IMR-90 (cell line): Measurements from ENCODE around the gene GRM5. TPM values are rescaled to one million over a fixed set of nuclear protein-coding genes. Genes with fewer than 3 reads are reported as not detected.
"Not testable (repeated sequence)": the region's sequence is repeated elsewhere in the genome, so short reads cannot be mapped to it uniquely, and the experiment has no call there.

Experiments used
- ATAC-seq: fragments of 200-7000 bp; cut with Tn5 transposase; 2 replicates; pipeline ENCODE4 v1.9.1; 2020; ENCODE audit warnings: low read depth, mild to moderate bottlenecking, moderate library complexity
- Bru-seq: library from RNA; stranded (reverse); fragments of 400-500 nt; gene quantifications from one replicate; lab custom pipeline; 2021; lab: Mats Ljungman, UMichigan
- BruChase-seq, 2 experiments: library from RNA; stranded (reverse); fragments of 400-500 nt; gene quantifications; one replicate each; lab custom pipeline; 2021; lab: Mats Ljungman, UMichigan
- BruUV-seq: library from RNA; stranded (reverse); fragments of 400-500 nt; replicated peaks from 2 replicates; lab custom pipeline; 2021; lab: Mats Ljungman, UMichigan
- CTCF ChIA-PET: fragments of 300-600 bp; formaldehyde crosslinking; extraction: SDS; loops from one replicate; lab custom pipeline; 2021; ENCODE audit warnings: antibody characterized with exemption; lab: Yijun Ruan, JAX
- POLR2A ChIA-PET: fragments of 300-600 bp; sonication (Branson Sonifier 250); formaldehyde crosslinking; loops from one replicate; lab custom pipeline; 2022; ENCODE audit warnings: antibody characterized with exemption; ENCODE audit not compliant: unreplicated experiment; lab: Charles Lee
- DNase-seq: peaks from one replicate; pipeline ENCODE4 v3.0.0; 2013
- H2AFZ ChIP-seq: replicated peaks from 2 replicates; pipeline ENCODE3; 2013; ENCODE audit warnings: low read length, mild to moderate bottlenecking; ENCODE audit not compliant: poor library complexity
- H2AK5ac ChIP-seq: 2 replicates; pipeline ENCODE4 v1.6.1; 2013; ENCODE audit warnings: low read depth, low read length, inconsistent platforms
- H2AK9ac ChIP-seq: replicated peaks from 2 replicates; pipeline ENCODE3; 2013; ENCODE audit warnings: mild to moderate bottlenecking, low read depth, low read length, moderate library complexity; ENCODE audit not compliant: poor library complexity
- H2BK120ac ChIP-seq: 2 replicates; pipeline ENCODE4 v1.6.1; 2013; ENCODE audit warnings: low read depth, low read length, inconsistent platforms
- H2BK15ac ChIP-seq: 3 replicates; pipeline ENCODE4 v1.6.1; 2013; ENCODE audit warnings: low read depth, low read length, inconsistent platforms
- H2BK20ac ChIP-seq: 2 replicates; pipeline ENCODE4 v1.6.1; 2013; ENCODE audit warnings: low read depth, mild to moderate bottlenecking, inconsistent platforms, low read length, moderate library complexity
- H2BK5ac ChIP-seq: 2 replicates; pipeline ENCODE4 v1.6.1; 2013; ENCODE audit warnings: mild to moderate bottlenecking, low read depth, low read length, inconsistent platforms; ENCODE audit not compliant: poor library complexity, severe bottlenecking
- H3K14ac ChIP-seq: replicated peaks from 2 replicates; pipeline ENCODE4 v1.6.1; 2013; ENCODE audit warnings: low read depth, low read length, inconsistent platforms
- H3K18ac ChIP-seq: 2 replicates; pipeline ENCODE4 v1.6.1; 2013; ENCODE audit warnings: low read depth, low read length, control low read depth
- H3K23ac ChIP-seq: 2 replicates; pipeline ENCODE4 v1.6.1; 2013; ENCODE audit warnings: low read depth, low read length, inconsistent platforms
- H3K27ac ChIP-seq: 2 replicates; pipeline ENCODE4 v1.5.1; 2013; ENCODE audit warnings: mild to moderate bottlenecking, control low read depth, low read length; ENCODE audit not compliant: insufficient read depth
- H3K27me3 ChIP-seq: 2 replicates; pipeline ENCODE4 v1.6.1; 2013; ENCODE audit warnings: low read length; ENCODE audit not compliant: control insufficient read depth, insufficient read depth
- H3K36me3 ChIP-seq: 2 replicates; pipeline ENCODE4 v1.6.1; 2013; ENCODE audit warnings: low read length, mixed read lengths; ENCODE audit not compliant: control insufficient read depth, insufficient read depth
- H3K4ac ChIP-seq: 2 replicates; pipeline ENCODE4 v1.6.1; 2013; ENCODE audit warnings: low read depth, low read length, inconsistent platforms
- H3K4me1 ChIP-seq: 2 replicates; pipeline ENCODE4 v1.6.1; 2013; ENCODE audit warnings: low read length, mixed read lengths; ENCODE audit not compliant: control insufficient read depth, insufficient read depth
- H3K4me2 ChIP-seq: 2 replicates; pipeline ENCODE4 v1.6.1; 2013; ENCODE audit warnings: low read depth, mild to moderate bottlenecking, control low read depth, low read length, moderate library complexity
- H3K4me3 ChIP-seq: 2 replicates; pipeline ENCODE4 v1.5.1; 2013; ENCODE audit warnings: low read depth, mild to moderate bottlenecking, control low read depth, low read length, moderate library complexity; ENCODE audit not compliant: insufficient read depth
- H3K56ac ChIP-seq: 2 replicates; pipeline ENCODE4 v1.6.1; 2013; ENCODE audit warnings: low read length, inconsistent platforms; ENCODE audit not compliant: insufficient read depth; ENCODE audit errors: extremely low read depth
- H3K79me1 ChIP-seq, 2 experiments: 2 replicates each; pipeline ENCODE4 v1.6.1; 2013; ENCODE audit warnings: low read length in 2 of 2, inconsistent platforms in 1 of 2, low read depth in 1 of 2
- H3K9ac ChIP-seq: 2 replicates; pipeline ENCODE4 v1.6.1; 2013; ENCODE audit warnings: low read depth, low read length, control low read depth
- H3K9me1 ChIP-seq: 2 replicates; pipeline ENCODE4 v1.6.1; 2013; ENCODE audit warnings: low read length, inconsistent platforms; ENCODE audit not compliant: insufficient read depth
- H3K9me3 ChIP-seq: 2 replicates; pipeline ENCODE4 v1.6.1; 2013; ENCODE audit warnings: low read length; ENCODE audit not compliant: control insufficient read depth, insufficient read depth
- H4K20me1 ChIP-seq: 2 replicates; pipeline ENCODE4 v1.6.1; 2013; ENCODE audit warnings: low read length, inconsistent platforms; ENCODE audit not compliant: insufficient read depth
- H4K5ac ChIP-seq: 2 replicates; pipeline ENCODE4 v1.6.1; 2013; ENCODE audit warnings: mild to moderate bottlenecking, low read depth, low read length, control low read depth
- H4K8ac ChIP-seq, 2 experiments: 2 replicates each; pipeline ENCODE4 v1.6.1; 2013; ENCODE audit warnings: low read depth in 2 of 2, low read length in 2 of 2, control low read depth in 1 of 2, inconsistent platforms in 1 of 2
- H4K91ac ChIP-seq: 2 replicates; pipeline ENCODE4 v1.6.1; 2013; ENCODE audit warnings: low read depth, low read length, inconsistent platforms; ENCODE audit not compliant: insufficient read depth
- WGBS, 2 experiments: methylation state at CpG; one replicate each; pipeline versions ENCODE4 v1.1.5 to v1.1.7; 2013; ENCODE audit warnings: missing lambda C conversion rate in 2 of 2; ENCODE audit not compliant: insufficient read length in 1 of 2; ENCODE audit errors: extremely low coverage in 2 of 2; 5-methylcytosine and 5-hydroxymethylcytosine counted together
- dilution Hi-C: fragments of 300-500 bp; cut with HindIII; formaldehyde crosslinking; loops from one replicate; pipeline ENCODE4 v1.14.3; 2018; ENCODE audit warnings: low sequenced_read_pairs; ENCODE audit not compliant: unreplicated experiment
- in situ Hi-C: fragments of 300-500 bp; cut with MboI; formaldehyde crosslinking; loops from 3 replicates; pipeline ENCODE4 v1.14.3; 2019; ENCODE audit warnings: low sequenced_read_pairs, inconsistent platforms, mixed read lengths
- intact Hi-C: fragments of 100-400 bp; cut with micrococcal nuclease; formaldehyde crosslinking; loops from 2 replicates; pipeline ENCODE4 v1.10.0; 2022
- long read RNA-seq: library from polyadenylated mRNA; unstranded; transcript quantifications from one replicate; pipeline ENCODE4 v2.0.0, GENCODE V29; 2021; ENCODE audit not compliant: unreplicated experiment
- polyA plus RNA-seq, 3 experiments: library from polyadenylated mRNA; depleted of rRNA; stranded (reverse); fragments of >200 nt; gene quantifications; 2 replicates each; pipeline ENCODE4 v1.2.3, GENCODE V29; 2012; ENCODE audit warnings: low replicate concordance in 1 of 3
- total RNA-seq: library from RNA; depleted of rRNA; stranded (reverse); fragments of >200 nt; gene quantifications from 2 replicates; pipeline ENCODE4 v1.2.3, GENCODE V29; 2012; rRNA removed

GRM5 gene
- under 0.01 TPM in 2 replicates for total RNA-seq
- under 0.01 and 0.03 TPM in 2 replicates for polyA plus RNA-seq (2012; rRNA removed)
- 0.01 TPM in 1 of 2 replicates, not detected in the other for polyA plus RNA-seq (2012; cell fraction: cytosol; rRNA removed)
- 0.03 and 0.04 TPM in 2 replicates for polyA plus RNA-seq (2012; cell fraction: nucleus; rRNA removed; ENCODE audit: low replicate concordance)
- percentile 5 among the genes with signal in this experiment for Bru-seq, nascent RNA
- BruChase-seq, experiment 1, labeled RNA remaining after a 6-hour chase, result percentile 4 among the genes with signal in this experiment
- BruChase-seq, experiment 2, labeled RNA remaining after a 2-hour chase, result percentile 4 among the genes with signal in this experiment
- long read RNA-seq, result 0 reads

GRCh38 chr11:89065651-89066201, at the start of gene GRM5:
TSS of gene GRM5 (minus strand) at chr11:89065982. CDS start at chr11:89047872, 18,110 bp downstream.
- H2BK120ac ChIP-seq, H3K79me1 ChIP-seq, H3K27ac ChIP-seq, H3K4me2 ChIP-seq, H3K18ac ChIP-seq, H3K9me3 ChIP-seq, H2BK15ac ChIP-seq, H2BK5ac ChIP-seq, H4K5ac ChIP-seq, ATAC-seq, H3K9ac ChIP-seq, in situ Hi-C loops, H2AK5ac ChIP-seq, CTCF ChIA-PET, H3K27me3 ChIP-seq, H3K36me3 ChIP-seq, H3K9me1 ChIP-seq, H4K91ac ChIP-seq, H3K56ac ChIP-seq, H2AFZ ChIP-seq, H3K14ac ChIP-seq, POLR2A ChIA-PET, DNase-seq, H3K4me3 ChIP-seq, dilution Hi-C loops, H2BK20ac ChIP-seq, H3K4ac ChIP-seq, H2AK9ac ChIP-seq, H3K4me1 ChIP-seq, H3K23ac ChIP-seq, intact Hi-C loops, BruUV-seq, H4K8ac ChIP-seq, H4K20me1 ChIP-seq: not testable (repeated sequence)
- 1% methylated on average over 13 of the region's 47 CpGs; no CpG with 5 or more reads in 1 of the 2 experiments for WGBS, 2 experiments
